ENCODE results near the gene ACTL6B.
A peak's percentile ranks its signal among the peaks of the same experiment; 100 is the strongest.

The ACTL6B gene

GRCh38 chr7:100683659-100684533 lies 27.6 kb upstream of the ACTL6B start:
- no peak for DNase-seq

GRCh38 chr7:100682991-100683658 lies 26.9 kb upstream of the ACTL6B start:
- DNase-seq = no peak

- DNase-seq = peak; percentile 30
Observed at GRCh38 chr7:100682228-100682741, 26.0 kb upstream of the ACTL6B start.

- peak; percentile 21 for DNase-seq
Observed at GRCh38 chr7:100681491-100682227, 25.4 kb upstream of the ACTL6B start.

- peak; percentile 38 for DNase-seq
Observed at GRCh38 chr7:100680576-100681271, 24.5 kb upstream of the ACTL6B start.

- DNase-seq = peak; percentile 24
Observed at GRCh38 chr7:100679927-100680575, 23.8 kb upstream of the ACTL6B start.

- DNase-seq = no peak
Observed at GRCh38 chr7:100679129-100679926, 23.1 kb upstream of the ACTL6B start.

GRCh38 chr7:100678291-100678984 lies 22.2 kb upstream of the ACTL6B start:
- peak; percentile 38 for DNase-seq

GRCh38 chr7:100677308-100678267 lies 21.3 kb upstream of the ACTL6B start:
- DNase-seq = no peak

GRCh38 chr7:100676501-100677306 lies 20.5 kb upstream of the ACTL6B start:
- DNase-seq = peak; percentile 21

- peak; percentile 83 for DNase-seq
Observed at GRCh38 chr7:100675581-100676350, 19.5 kb upstream of the ACTL6B start.

GRCh38 chr7:100675105-100675451 lies 18.8 kb upstream of the ACTL6B start:
- DNase-seq = no peak

- DNase-seq = peak; percentile 53
Observed at GRCh38 chr7:100674411-100675104, 18.3 kb upstream of the ACTL6B start.

- no peak for DNase-seq
Observed at GRCh38 chr7:100673942-100674410, 17.7 kb upstream of the ACTL6B start.

GRCh38 chr7:100673302-100673941 lies 17.2 kb upstream of the ACTL6B start, which contains the start of gene GNB2:
GNB2 (plus strand) TSS chr7:100673740; CDS start chr7:100676266, 2,526 bp downstream.
- peak; percentile 99 for DNase-seq

Measured in right hindlimb (tissue), 1 donor.